C4-2B (cell line): ENCODE results near the gene DCAF10.

ENCODE experiments used
- CTCF ChIP-seq: fragments of 450-650 bp; conservative IDR thresholded peaks from 2 replicates; pipeline ENCODE4 v1.5.1; 2017; ENCODE audit warnings: mild to moderate bottlenecking
- ZFX ChIP-seq: fragments of 450-650 bp; IDR thresholded peaks from 2 replicates; pipeline ENCODE4 v1.6.1; 2017

DNA sequence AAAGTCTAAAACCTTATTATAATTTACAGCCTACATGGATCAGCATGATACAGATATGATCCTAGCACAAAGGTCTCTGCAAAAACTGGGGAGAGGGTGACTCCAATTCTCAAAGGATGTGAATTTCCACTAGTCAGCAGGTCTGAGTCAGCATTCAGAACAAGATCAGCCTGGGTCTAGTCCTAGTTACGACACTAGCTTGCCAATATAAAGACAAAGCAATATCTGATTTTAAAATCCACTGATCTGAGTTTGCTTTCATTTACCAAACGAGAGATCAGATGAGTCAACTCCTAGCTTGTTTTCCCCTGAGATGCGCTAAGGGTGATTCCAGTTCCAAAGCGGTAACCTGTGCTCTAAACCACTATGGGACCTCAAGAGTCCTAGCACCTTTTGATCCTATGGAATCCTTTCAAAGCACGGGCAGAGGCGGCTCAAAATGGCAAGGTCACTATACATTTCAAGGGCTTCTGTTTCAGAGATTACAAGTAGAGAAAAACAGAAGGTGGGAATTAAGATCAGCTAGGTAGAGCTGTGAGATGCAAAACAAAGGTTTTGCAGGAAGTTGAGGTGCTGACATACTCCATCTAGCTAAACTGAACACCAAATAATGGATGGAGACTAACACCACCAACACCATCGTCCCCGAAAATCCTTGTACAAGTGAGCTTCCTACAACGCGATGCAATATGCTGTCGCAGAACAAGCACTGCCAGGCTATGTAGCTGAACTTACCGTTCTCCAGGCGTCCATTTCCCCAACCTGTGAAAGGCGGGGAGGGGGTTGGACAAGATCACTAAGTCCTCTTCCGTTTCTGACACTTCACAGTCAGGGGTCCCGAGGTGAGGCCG lies 102.4 kb downstream of the DCAF10 start:
- TF ChIP-seq CTCF (no peak), ZFX (no peak)
